ENCODE measurements around the gene LARP4.
"Not testable (repeated sequence)": the region's sequence is repeated elsewhere in the genome, so short reads cannot be mapped to it uniquely, and the experiment has no call there.

The LARP4 gene

DNA sequence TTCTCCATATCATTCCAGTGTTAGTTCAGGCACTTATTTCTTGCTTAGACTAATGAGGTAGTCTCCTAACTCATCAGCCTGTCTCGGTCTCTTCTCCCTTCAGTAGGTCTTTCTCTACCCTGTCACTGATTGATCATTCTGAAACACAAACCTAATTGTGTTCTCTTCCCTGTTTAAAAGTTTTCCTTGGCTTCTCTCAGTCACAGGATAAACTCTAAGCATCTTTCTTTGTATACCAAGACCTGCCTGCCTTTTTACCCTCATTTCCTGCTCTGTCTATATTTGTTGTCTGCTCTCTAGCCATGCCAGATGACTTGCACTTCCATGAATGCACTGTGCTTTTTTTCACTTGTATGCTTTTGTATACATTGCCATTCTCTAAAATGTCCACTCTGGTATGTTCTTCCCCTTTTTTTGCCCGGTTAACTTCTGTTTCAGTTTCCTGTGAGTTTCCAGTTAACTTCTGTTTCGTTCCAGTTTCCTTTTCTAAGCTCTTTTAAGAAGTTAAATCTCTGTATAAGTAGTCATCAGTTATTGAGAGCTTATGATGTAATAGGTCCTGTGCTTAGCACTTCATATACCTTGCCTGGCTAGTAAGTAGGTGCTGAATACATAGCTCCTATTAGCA, 116.8 kb downstream of the LARP4 start:
- no peaks in the 10 kb centered on the region for H3K4me1 ChIP-seq (ENCODE audit: insufficient read depth, low read length)
- H3K9me3 ChIP-seq (ENCODE audit: control insufficient read depth, insufficient read depth, low read length) = no peaks in the 10 kb centered on the region
- H3K9ac ChIP-seq (ENCODE audit: low read depth, low read length) = no peak overlapping the region
- no peaks in the 10 kb centered on the region for H3K36me3 ChIP-seq (ENCODE audit: insufficient read depth, low read length)

DNA sequence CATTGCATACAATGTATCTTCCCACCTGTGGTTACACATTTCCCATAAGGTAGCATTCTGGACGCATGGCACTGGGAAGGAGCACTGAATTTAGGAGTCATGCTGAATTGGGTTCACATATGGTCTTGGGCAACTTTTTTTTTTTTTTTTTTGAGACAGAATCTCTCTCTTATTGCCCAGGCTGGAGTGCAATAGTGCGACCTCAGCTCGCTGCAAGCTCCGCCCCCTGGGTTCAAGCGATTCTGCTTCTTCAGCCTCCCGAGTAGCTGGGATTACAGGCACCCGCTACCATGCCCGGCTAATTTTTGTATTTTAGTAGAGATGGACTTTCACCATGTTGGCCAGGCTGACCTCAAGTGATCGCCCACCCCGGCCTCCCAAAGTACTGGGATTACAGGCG, 117.4 kb downstream of the LARP4 start:
- Histone ChIP-seq H3K9ac (ENCODE audit: low read depth, low read length) (no peak overlapping the region), H3K9me3 (ENCODE audit: control insufficient read depth, insufficient read depth, low read length) (no peaks in the 10 kb centered on the region), H3K36me3 (ENCODE audit: insufficient read depth, low read length) (no peaks in the 10 kb centered on the region), H3K4me1 (ENCODE audit: insufficient read depth, low read length) (no peaks in the 10 kb centered on the region)

DNA sequence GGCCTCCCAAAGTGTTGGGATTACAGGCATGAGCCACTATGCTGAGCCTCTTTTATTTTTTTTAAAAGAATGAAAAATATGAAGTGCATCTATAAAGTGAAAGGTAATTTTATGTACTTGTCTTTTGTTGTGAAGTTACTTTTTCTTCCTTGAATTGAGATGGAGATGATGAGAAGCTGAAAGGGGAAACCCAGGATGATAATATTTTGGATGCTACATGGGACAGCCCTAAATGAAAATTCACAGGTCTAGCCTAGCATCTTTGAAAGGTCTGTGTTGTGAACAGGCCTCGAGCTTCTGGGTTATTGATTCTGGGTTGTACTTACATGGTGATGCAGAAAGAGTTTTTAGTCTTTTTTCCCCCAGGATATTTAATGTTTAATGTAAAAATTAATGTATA, 118.7 kb downstream of the LARP4 start:
- Histone ChIP-seq H3K36me3 (ENCODE audit: insufficient read depth, low read length) (no peaks in the 10 kb centered on the region), H3K9ac (ENCODE audit: low read depth, low read length) (no peak overlapping the region), H3K4me1 (ENCODE audit: insufficient read depth, low read length) (no peaks in the 10 kb centered on the region), H3K9me3 (ENCODE audit: control insufficient read depth, insufficient read depth, low read length) (no peaks in the 10 kb centered on the region)

DNA sequence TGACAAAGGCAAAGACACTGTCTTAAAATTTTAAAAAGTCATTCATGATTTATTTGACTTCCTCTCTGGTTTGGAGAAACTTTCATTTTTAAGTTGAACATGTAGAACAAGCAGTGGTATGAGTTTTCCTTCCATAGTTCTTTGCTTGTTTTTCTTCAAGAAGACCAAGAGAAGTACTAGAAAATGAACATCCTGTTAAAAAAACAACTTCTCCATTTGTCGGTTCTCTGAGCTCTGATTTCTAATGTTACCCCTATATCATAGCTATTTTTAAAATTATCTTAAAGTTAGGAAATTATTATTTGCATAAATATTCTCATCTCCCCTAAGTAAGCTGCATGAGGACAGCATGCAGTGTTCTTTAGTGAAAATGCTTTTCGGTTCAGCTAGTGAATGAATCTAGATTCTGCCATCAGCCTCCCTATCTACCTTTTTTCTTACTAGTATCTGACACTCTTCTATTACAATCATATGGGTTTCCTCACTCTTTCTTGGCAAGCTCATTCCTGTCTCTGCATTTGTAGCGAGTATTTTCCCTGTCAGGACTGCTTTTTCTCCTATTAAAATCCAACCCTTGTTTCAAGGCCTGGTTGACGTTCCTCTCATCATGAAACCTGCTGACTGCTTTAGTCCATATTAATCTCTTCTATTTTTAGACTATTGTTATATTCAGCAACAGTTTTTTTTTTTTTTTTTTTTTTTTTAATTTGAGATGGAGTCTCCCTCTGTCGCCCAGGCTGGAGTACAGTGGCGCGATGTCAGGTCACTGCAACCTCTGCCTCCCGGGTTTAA, 119.9 kb downstream of the LARP4 start:
- Histone ChIP-seq H3K9me3 (ENCODE audit: control insufficient read depth, insufficient read depth, low read length) (no peaks in the 10 kb centered on the region), H3K4me1 (ENCODE audit: insufficient read depth, low read length) (no peaks in the 10 kb centered on the region), H3K36me3 (ENCODE audit: insufficient read depth, low read length) (no peaks in the 10 kb centered on the region), H3K9ac (ENCODE audit: low read depth, low read length) (no peak overlapping the region)

DNA sequence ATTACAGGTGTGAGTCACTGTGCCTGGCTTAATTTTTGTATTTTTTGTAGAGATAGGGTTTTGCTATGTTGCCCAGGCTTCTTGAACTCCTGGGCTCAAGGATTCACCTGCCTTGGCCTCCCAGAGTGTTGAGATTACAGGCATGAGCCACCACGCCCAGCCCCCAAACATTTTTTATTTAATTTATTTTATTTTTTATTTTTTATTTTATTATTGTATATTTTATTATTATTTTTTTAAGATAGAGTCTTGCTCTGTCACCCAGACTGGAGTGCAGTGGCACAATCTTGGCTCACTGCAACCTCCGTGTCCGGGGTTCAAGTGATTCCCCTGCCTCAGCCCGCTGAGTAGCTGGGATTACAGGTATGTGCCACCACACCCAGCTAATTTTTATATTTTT, 121.1 kb downstream of the LARP4 start:
- H3K36me3 ChIP-seq (ENCODE audit: insufficient read depth, low read length); H3K9ac ChIP-seq (ENCODE audit: low read depth, low read length); H3K9me3 ChIP-seq (ENCODE audit: control insufficient read depth, insufficient read depth, low read length); H3K4me1 ChIP-seq (ENCODE audit: insufficient read depth, low read length): not testable (repeated sequence)

DNA sequence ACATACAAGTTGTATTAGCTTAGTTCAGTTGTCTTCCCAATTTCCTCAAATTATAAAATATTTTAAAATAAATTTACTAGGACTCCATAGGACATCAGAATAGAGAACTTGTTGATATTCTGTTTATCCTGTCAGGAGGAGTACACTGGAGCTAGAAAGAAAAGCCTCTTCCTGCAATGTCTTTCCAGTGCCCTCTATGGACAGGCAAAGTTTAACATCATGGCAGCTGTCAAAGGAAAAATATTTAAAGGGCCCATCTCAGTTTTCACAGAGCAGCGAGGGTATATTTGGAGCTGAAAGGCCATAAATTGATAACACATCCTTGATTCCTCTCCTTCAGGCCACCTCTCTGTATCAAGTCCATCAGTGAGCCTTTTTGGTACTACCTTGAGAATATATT, 123.1 kb downstream of the LARP4 start:
- Histone ChIP-seq H3K9me3 (ENCODE audit: control insufficient read depth, insufficient read depth, low read length) (no peaks in the 10 kb centered on the region), H3K4me1 (ENCODE audit: insufficient read depth, low read length) (peaks cover 6% of the 10 kb centered on the region; the same call in 1 of the 2 replicates), H3K9ac (ENCODE audit: low read depth, low read length) (no peak overlapping the region), H3K36me3 (ENCODE audit: insufficient read depth, low read length) (no peaks in the 10 kb centered on the region)

DNA sequence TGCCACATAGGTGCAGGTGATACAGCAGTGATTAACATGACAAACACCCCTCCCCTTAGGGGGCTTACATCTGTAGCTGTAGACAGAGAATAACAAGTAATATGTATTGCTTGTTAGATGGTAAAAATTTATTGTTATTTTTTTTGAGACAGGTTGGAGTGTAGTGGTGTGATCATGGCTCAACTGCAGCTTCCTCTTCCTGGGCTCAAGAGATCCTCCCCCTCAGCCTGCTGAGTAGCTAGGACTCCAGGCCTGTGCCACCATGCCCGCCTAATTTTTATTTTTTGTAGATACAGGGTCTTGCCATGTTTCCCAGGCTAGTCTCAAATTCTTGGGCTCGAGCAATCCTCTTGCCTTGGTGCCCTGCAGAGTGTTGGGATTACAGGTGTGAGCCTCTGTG, 123.9 kb downstream of the LARP4 start:
- Histone ChIP-seq H3K9me3 (ENCODE audit: control insufficient read depth, insufficient read depth, low read length) (no peaks in the 10 kb centered on the region), H3K4me1 (ENCODE audit: insufficient read depth, low read length) (peaks cover 12% of the 10 kb centered on the region), H3K36me3 (ENCODE audit: insufficient read depth, low read length) (no peaks in the 10 kb centered on the region)

DNA sequence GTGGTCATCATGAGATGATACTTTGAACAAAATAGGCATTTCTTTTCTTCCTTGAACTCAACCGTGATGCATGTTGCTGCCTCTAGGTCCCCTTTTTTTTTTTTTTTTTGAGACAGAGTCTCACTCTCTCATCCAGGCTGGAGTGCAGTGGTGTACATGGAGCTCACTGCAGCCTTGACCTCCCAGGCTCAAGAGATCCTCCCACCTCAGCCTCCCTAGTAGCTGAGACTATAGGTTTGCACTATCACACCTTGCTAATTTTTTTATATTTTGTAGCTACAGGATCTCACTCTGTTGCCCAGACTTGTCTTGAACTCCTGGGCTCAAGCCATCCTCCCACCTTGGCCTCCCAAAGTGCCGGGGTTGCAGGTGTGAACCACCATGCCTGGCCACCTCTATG, 124.7 kb downstream of the LARP4 start:
- Histone ChIP-seq H3K9ac (ENCODE audit: low read depth, low read length) (no peak overlapping the region), H3K36me3 (ENCODE audit: insufficient read depth, low read length) (no peaks in the 10 kb centered on the region), H3K9me3 (ENCODE audit: control insufficient read depth, insufficient read depth, low read length) (no peaks in the 10 kb centered on the region), H3K4me1 (ENCODE audit: insufficient read depth, low read length) (peaks cover 12% of the 10 kb centered on the region)

More for the DNA sequence above, 123.9 kb downstream of the LARP4 start:
- no peak overlapping the region for H3K9ac ChIP-seq (ENCODE audit: low read depth, low read length)

DNA sequence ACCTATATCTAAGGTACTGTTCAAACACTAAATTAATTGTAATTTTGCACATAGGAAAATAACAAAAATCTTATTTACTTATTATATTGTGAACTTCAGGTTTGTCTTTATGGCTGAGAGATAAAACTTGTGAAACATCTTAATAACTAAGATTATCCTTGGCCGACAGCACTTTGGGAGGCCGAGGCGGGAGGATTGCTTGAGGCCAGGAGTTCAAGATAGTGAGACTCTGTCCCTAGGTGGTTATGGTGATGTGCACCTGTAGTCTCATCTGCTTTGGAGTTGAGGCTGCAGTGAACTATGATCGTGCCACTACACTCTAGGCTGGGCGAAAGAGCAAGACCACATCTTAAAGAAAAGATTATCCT, 126.7 kb downstream of the LARP4 start:
- H3K9me3 ChIP-seq (ENCODE audit: control insufficient read depth, insufficient read depth, low read length) = no peaks in the 10 kb centered on the region
- no peaks in the 10 kb centered on the region for H3K36me3 ChIP-seq (ENCODE audit: insufficient read depth, low read length)
- no peak overlapping the region for H3K9ac ChIP-seq (ENCODE audit: low read depth, low read length)
- H3K4me1 ChIP-seq (ENCODE audit: insufficient read depth, low read length) = peaks cover 14% of the 10 kb centered on the region

DNA sequence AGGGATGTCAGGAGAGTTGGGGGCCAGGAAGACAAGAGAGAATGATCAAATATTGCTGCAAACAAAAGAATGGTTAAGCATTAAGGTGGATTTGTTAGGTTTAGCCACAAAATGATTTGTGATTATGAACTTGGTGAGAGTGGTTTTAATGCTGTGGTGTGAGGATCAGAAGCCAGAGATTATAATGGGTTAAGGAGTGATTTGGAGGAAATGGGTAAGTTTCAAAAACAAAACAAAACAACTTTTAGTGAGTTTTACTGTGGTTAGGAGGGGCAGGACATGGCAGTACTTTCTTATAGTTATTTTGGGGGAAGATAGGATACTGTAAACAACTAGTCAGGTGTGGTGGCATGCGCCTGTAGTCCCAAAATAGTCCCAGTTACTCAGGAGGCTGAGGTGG, 128.1 kb downstream of the LARP4 start:
- H3K9ac ChIP-seq (ENCODE audit: low read depth, low read length) = no peak overlapping the region
- H3K9me3 ChIP-seq (ENCODE audit: control insufficient read depth, insufficient read depth, low read length) = no peaks in the 10 kb centered on the region
- H3K36me3 ChIP-seq (ENCODE audit: insufficient read depth, low read length) = no peaks in the 10 kb centered on the region
- H3K4me1 ChIP-seq (ENCODE audit: insufficient read depth, low read length) = peaks cover 29% of the 10 kb centered on the region

DNA sequence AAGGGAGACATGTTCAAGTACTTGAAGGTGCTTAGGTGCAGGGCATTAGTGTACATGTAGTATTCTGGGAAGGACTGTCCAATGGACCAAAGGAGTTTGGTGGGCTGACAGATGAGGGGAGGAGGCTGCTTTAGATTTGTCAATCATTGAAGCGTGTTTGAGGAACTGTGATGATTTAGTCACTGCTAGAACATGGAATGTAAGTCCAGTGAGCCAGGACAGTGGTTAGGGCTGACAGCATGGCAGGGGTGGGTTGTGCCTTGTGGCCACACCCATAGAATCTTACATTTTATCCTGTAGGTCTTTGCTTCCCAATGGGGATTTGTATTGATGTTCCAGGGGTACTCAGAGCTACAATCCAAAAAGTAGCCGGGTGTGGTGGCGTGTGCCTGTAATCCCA, 128.7 kb downstream of the LARP4 start:
- H3K4me1 ChIP-seq (ENCODE audit: insufficient read depth, low read length) = peaks cover 31% of the 10 kb centered on the region

More for the DNA sequence above, 128.7 kb downstream of the LARP4 start:
- Histone ChIP-seq H3K9me3 (ENCODE audit: control insufficient read depth, insufficient read depth, low read length) (no peaks in the 10 kb centered on the region), H3K36me3 (ENCODE audit: insufficient read depth, low read length) (no peaks in the 10 kb centered on the region), H3K9ac (ENCODE audit: low read depth, low read length) (no peak overlapping the region)
